Nephron progenitor cell (in vitro differentiated cells): Measurements from ENCODE around the gene COLGALT1.
A peak's percentile ranks its signal among the peaks of the same experiment; 100 is the strongest.
"Not testable (repeated sequence)": the region's sequence is repeated elsewhere in the genome, so short reads cannot be mapped to it uniquely, and the experiment has no call there.

Experiments used
- DNase-seq: peaks from one replicate; pipeline ENCODE4 v3.0.0; 2021
- H3K27ac Mint-ChIP-seq: 2 replicates; pipeline ENCODE4 v1.8.0; 2021; ENCODE audit warnings: mild to moderate bottlenecking, moderate library complexity, mixed read lengths
- H3K27me3 Mint-ChIP-seq: 2 replicates; pipeline ENCODE4 v1.8.0; 2021; ENCODE audit warnings: mild to moderate bottlenecking, low read depth, mixed read lengths; ENCODE audit not compliant: poor library complexity
- H3K36me3 Mint-ChIP-seq: 2 replicates; pipeline ENCODE4 v1.8.0; 2021; ENCODE audit warnings: low read depth, mixed read lengths
- H3K4me1 Mint-ChIP-seq: 2 replicates; pipeline ENCODE4 v1.8.0; 2021; ENCODE audit warnings: mixed read lengths
- H3K4me3 Mint-ChIP-seq: 2 replicates; pipeline ENCODE4 v1.8.0; 2021; ENCODE audit warnings: mild to moderate bottlenecking, moderate library complexity, mixed read lengths
- H3K9me3 Mint-ChIP-seq: 2 replicates; pipeline ENCODE4 v1.8.0; 2021; ENCODE audit warnings: mild to moderate bottlenecking, moderate library complexity, mixed read lengths
- CTCF ChIP-seq: fragments of 200-600 bp; sonication (generic); IDR thresholded peaks from 2 replicates; pipeline ENCODE4 v1.5.0; 2021; ENCODE audit warnings: antibody characterized with exemption

The COLGALT1 gene

DNA sequence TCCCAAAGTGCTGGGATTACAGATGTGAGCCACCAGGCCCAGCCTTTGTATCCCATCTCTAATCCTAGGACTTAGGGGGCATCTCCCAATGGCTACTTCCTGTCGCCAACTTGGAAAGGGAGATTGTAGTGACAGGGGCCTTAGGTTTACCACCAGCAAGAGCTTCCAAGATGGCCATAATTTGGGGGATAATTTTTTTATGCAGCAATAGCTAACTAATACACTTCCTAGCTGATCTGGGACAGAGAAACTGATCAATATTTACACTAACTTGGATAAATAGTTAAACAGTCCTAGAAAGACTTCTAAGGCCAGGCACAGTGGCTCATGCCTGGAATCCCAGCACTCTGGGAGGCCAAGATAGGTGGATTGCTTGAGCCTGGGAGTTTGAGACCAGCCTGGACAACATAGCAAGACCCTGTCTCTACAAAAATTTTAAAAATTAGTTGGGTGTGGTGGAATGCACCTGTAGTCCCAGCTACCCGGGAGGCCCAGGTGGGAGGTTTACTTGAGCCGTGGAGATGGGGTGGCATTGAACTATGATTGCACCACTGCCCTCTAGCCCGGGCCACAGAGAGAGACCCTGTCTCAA, 5.3 kb upstream of the COLGALT1 start:
- H3K27ac Mint-ChIP-seq: no peak overlapping the region
- peaks cover 8% of the 10 kb centered on the region for H3K27me3 Mint-ChIP-seq
- TF ChIP-seq CTCF: no peak
- H3K9me3 Mint-ChIP-seq: peaks cover 11% of the 10 kb centered on the region
- DNase-seq: no peak
- no peak overlapping the region for H3K4me3 Mint-ChIP-seq
- H3K4me1 Mint-ChIP-seq: peaks cover 28% of the 10 kb centered on the region
- H3K36me3 Mint-ChIP-seq: no peaks in the 10 kb centered on the region

DNA sequence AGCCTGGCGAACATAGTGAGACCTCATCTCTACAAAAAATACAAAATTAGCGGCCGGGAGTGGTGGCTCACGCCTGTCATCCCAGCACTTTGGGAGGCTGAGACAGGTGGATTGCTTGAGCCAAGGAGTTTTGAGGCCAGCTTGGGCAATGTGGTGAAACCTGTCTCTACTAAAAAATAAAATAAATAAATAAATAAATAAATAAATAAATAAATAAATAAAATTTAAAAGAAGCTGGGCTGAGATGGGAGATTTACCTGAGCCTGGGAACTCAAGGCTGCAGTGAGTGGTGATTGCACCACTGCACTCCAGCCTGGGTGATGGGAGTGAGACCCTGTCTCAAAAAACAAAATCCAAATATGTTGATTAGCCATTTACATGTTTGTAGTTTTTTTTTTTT, 2.7 kb upstream of the COLGALT1 start:
- not testable (repeated sequence) for DNase-seq, H3K27me3 Mint-ChIP-seq, H3K36me3 Mint-ChIP-seq, H3K4me3 Mint-ChIP-seq, H3K27ac Mint-ChIP-seq
- Mint-ChIP-seq H3K4me1 (peaks cover 27% of the 10 kb centered on the region), H3K9me3 (peaks cover 11% of the 10 kb centered on the region)

- H3K36me3 Mint-ChIP-seq: no peaks in the 10 kb centered on the region
- peaks cover 23% of the 10 kb centered on the region for H3K4me1 Mint-ChIP-seq
- peaks cover 8% of the 10 kb centered on the region for H3K9me3 Mint-ChIP-seq
- H3K4me3 Mint-ChIP-seq: peak overlapping the region; percentile 35
- DNase-seq: no peak
- H3K27ac Mint-ChIP-seq: peak overlapping the region; percentile 90
- peaks cover 5% of the 10 kb centered on the region for H3K27me3 Mint-ChIP-seq
- TF ChIP-seq CTCF: no peak
Observed at GRCh38 chr19:17553256-17553655, 2.2 kb upstream of the COLGALT1 start.

DNA sequence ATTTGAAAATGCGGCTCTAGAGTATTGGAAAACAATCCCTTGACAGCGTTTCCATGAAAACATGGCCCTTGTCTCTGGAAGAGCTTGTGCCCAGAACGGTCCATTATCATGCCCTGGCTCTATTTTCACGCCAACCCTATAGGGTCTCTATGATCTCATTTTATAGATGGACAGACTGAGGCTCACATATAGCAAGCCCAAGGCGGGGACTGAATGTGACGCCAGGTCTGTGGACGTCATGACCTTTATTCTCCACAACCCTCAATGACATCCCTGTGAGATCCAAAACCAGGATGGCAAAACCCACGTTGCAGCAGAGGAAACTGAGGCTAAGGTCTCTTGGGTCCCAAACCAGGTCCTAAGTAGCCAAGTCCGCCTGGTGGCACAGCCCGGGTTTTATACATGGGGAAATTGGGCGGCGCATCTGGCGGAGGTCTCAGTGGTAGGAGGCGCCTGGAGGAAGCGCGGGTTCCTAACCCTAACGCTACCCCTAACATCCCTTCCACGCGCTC, 425 bp upstream of the COLGALT1 start:
- TF ChIP-seq CTCF: no peak

GRCh38 chr19:17555929-17556813, 722 bp downstream of the COLGALT1 start:
- Mint-ChIP-seq H3K27me3 (peaks cover 3% of the 10 kb centered on the region), H3K4me1 (peaks cover 31% of the 10 kb centered on the region), H3K4me3 (peak overlapping the region; percentile 84), H3K36me3 (peaks cover 16% of the 10 kb centered on the region), H3K27ac (no peak overlapping the region), H3K9me3 (no peaks in the 10 kb centered on the region)
- TF ChIP-seq CTCF: no peak
- DNase-seq: peak; percentile 40

More for the DNA sequence above, 425 bp upstream of the COLGALT1 start:
- Mint-ChIP-seq H3K9me3 (no peaks in the 10 kb centered on the region), H3K4me3 (peak overlapping the region; percentile 69), H3K4me1 (peaks cover 28% of the 10 kb centered on the region), H3K27me3 (peaks cover 3% of the 10 kb centered on the region), H3K27ac (no peak overlapping the region), H3K36me3 (peaks cover 9% of the 10 kb centered on the region)
- no peak for DNase-seq

- no peak for TF ChIP-seq CTCF
- Mint-ChIP-seq H3K27me3 (no peaks in the 10 kb centered on the region), H3K4me1 (peaks cover 31% of the 10 kb centered on the region), H3K4me3 (peak overlapping the region; percentile 84), H3K9me3 (no peaks in the 10 kb centered on the region), H3K36me3 (peaks cover 24% of the 10 kb centered on the region), H3K27ac (no peak overlapping the region)
- DNase-seq: no peak
Observed at GRCh38 chr19:17556995-17557394, 1.5 kb downstream of the COLGALT1 start.
